ENCODE data around the gene ZMYND8.

DNA sequence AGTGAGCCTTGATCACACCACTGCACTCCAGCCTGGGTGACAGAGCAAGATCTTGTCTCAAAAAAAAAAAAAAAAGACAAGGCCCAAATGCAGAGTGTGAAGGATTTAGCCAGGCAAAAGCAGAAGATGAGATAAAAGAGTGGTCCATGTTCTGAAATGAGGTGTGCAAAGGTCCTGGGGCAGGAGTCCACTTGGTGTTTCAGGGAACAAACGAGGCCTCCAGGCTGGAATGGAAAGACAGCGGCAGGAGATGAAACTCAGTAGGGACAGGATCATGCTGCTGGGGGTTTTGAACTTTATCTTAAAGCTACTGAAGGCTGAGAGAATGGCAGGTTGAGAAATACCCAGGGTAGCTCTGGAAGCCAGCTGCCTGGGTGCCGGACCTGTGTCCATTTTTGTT is 178.2 kb downstream of the ZMYND8 start:
- TF ChIP-seq EZH2phosphoT487 (IDR thresholded peaks at IDR 0.05; ENCODE audit: insufficient read depth, low read depth) (no peak), EZH2 (IDR thresholded peaks at IDR 0.05; ENCODE audit: insufficient read depth, poor library complexity, severe bottlenecking) (no peak)

Data from GM23248 (cell line).